Skin of body (tissue), 3 donors: ENCODE measurements around the gene SORD. TPM values are rescaled to one million over a fixed set of nuclear protein-coding genes. Genes with fewer than 3 reads are reported as not detected.

Source experiments
- DNase-seq: peaks from one replicate; lab custom pipeline; 2025; lab: John Stamatoyannopoulos, UW
- small RNA-seq: library from RNA; depleted of rRNA; stranded (forward); fragments of <200 nt; gene quantifications from one replicate; pipeline ENCODE3, GENCODE V24; 2014; ENCODE audit warnings: low replicate concordance
- total RNA-seq: library from RNA; depleted of rRNA; stranded (reverse); fragments of >200 nt; gene quantifications from one replicate; pipeline ENCODE4 v1.2.3, GENCODE V29; 2014

SORD gene
- total RNA-seq, 1 donor from 2014 or later: 9.0 TPM

GRCh38 chr15:45116482-45117307 is 93.7 kb downstream of the SORD start:
- DNase-seq: no peak

DNA sequence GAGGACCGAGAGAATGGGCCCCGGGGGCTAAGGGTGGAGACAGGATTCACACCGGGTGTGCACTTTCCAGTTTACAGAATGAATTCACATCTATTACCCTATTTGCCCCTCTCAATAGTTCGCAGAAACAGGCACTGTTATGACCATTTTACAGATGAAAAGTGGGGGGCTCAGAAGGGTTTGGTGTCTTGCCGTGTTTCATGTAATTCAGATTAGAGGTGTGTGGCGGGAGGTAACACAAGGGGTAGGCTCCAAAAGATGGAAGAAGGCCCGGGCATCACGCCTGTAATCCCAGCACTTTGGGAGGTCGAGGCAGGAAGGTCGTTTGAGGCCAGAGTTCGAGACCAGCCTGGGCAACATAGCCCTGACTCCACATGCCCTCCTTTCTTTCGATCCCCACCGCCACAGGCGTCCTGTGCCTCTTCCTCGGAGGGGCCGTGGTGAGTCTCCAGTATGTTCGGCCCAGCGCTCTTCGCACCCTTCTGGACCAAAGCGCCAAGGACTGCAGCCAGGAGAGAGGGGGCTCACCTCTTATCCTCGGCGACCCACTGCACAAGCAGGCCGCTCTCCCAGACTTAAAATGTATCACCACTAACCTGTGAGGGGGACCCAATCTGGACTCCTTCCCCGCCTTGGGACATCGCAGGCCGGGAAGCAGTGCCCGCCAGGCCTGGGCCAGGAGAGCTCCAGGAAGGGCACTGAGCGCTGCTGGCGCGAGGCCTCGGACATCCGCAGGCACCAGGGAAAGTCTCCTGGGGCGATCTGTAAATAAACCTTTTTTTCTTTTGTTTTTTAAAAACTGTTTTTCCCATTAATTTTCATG is 94.5 kb downstream of the SORD start:
- DNase-seq: no peak

DNA sequence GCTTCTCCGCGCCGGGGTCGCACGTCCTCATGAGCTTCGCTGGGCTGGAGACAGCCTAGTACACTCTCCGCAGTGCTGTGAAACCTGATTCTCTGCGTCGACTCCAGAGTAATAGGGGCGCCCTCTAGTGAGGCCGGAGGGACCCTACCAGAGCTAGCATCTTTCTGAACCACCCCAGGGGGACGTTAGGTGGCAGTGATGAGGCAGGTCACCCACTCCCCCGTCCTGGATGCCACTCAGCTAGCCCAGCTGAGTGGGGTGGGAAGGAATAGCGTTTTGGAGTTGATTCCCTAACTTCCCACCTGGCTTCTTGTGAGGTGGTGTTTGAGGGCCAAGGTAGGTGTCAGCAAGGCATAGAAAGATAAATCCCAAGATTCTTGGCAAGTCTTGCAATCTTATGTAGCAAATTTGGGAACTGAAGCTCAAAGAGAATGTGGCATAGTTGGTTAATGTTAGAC is 95.2 kb downstream of the SORD start:
- peak; percentile 81 for DNase-seq

DNA sequence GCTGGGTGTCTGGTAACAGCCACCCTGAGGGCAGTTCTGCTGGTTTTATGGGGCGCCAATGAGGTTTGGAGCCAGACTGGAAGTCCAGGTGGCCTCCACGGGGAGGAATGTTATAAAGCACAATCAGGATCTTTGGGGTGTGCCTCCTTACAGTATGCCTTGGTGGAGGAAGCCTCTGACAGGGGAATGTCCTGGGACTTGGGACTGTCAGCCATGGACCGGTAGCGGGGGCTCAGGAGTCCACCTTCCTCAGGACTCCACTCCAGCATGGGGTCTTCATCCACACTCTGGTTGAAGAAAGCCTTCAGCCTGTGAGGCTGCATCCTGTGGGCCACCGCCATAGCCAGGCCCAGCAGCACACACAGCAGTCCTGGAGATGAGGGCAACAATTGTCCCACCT is 96.0 kb downstream of the SORD start:
- DNase-seq: no peak

DNA sequence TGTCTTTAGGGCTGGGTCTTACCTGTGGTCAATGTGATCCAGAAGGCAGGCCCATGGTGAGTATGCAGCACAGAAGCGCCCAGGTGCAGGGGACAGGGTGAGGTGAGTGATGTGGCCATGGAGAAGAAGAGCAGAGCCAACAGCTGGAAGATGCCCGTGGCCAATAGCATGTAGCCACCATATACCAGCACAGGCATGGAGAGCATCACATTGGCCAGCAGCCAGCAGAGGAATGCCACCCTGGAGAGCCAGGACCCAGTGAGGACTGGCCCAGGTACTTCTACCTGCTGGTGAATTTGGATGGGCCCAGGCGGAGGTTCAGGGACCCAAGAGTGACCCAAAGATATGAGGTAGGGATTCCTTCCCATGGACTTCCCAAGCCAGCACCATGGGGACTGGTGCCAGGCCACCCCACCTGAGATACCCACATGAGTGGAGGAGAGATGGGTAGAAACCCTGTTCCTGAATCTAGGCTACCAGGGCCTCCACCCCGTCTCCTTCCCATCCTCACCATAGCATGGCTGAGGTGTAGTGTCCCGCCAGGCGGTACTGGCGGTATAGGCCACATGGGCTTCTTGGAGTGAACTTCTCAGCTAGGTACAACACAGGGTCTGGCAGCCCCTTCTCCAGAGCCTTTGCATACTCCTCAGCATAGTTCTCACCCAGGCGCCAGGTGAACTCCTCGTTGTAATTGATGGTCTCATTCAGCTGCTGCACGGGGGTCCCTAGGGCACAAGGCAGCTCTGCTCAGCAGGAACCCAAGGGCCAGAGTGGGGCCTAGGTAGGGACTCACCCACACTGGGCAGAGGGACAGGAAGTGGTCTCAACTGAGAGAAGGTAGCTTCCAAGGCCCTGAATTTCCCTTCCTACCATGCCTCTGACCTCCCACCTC is 97.3 kb downstream of the SORD start:
- DNase-seq: no peak

DNA sequence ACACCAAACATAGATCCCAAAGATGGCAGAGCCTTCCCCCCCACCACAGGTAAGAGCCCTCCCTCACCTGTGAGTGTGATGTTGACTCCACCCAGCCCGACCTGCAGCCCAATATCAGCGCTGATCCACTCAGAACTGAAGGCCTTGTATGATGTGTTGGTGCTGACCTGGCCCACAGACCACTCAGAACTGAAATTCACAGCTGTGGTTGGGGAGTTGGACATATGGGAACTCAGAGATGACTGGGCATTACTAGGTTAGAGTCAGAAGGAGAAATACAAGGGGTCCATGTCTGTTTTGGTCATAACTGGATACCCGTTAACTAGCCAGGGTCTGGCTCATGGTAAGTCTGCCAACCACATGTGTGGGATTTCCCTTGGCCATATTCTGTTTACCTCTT is 98.0 kb downstream of the SORD start:
- DNase-seq: no peak

DNA sequence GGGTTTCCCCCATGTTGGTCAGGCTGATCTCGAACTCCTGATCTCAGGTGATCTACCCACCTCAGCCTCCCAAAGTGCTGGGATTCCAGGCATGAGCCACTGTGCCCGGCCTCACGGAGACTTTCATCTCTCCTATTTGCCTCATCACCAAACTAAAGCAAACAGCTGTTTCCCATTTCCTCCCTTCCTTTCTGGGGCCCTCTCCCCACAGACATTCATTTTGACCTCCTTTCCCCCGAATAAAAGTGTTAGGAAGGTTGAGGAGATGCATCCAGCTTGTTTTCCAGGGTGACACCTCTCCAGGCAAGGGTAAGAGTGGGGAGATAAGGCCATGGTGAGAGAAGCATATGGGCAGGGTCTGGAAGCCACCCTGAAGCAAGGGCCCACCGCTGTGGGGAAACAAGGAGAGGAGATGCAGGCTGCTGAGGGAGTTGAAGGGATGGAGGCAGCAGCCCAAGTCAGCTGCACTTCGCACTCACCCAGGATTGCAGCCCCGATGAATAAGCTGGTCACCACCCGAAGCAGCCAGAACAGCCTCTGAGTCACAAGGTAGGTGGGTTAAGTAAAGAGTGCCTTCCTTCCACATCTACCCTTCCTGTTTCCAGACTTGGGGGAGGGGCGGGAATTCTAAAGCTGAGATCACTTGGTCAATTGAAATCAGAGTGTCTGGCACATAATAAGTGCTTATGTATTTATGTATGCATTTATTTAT is 98.9 kb downstream of the SORD start:
- DNase-seq: no peak

DNA sequence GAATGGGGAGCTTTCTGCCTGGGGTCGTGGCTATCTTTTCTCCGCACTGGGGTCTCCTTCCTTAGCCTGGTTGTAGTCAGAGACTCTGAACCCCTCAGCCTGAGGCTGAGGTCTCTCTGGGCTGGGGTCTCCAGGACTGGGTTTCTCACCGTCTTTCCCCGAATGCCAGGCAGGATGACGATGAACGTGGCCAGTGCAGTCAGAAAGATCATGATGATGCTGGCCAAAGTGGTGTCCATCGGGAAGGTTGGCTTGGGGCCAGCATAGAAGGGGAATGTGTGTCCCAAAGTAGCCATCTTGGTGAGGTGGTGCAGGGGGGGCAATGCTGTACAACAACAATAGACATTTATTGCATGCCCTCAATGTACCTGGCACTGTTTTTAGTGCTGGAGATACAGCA is 99.7 kb downstream of the SORD start:
- DNase-seq: no peak

DNA sequence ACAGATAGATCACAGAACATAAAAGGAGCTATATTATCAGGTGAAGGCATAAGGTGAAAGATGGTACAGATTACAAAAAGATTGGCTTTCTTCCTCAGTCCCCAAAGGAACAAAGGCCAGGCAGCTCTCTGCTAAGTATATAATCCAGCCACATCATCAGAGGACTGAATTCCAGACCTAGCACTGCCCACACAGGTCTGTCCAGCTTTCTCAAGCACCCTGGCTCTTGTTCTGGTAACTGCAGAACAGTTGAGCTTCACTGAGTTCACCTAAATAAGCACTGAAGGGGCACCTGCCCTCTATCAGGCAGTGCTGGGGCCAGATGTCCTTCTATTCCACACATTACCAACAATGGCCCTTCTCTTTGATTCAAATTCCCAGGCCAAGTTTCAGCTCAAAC is 100.4 kb downstream of the SORD start:
- DNase-seq: no peak

- no peak for DNase-seq
Measured at GRCh38 chr15:45126535-45127158, 103.7 kb downstream of the SORD start.

Small RNA genes within 50 kb of the gene (small RNA-seq; reads per million reads assigned to genes)
- gene RF00019 (not detected), gene RNU1-78P (not detected), gene RNU6-966P (not detected)

Other genes with a start within 250 kb of the SORD start
- not detected for gene TERB2, start 66.5 kb upstream of the SORD start, total RNA-seq
- 0.79 TPM for gene DUOX2, start 91.0 kb downstream of the SORD start, total RNA-seq
- gene DUOXA2, start 91.1 kb downstream of the SORD start, total RNA-seq: not detected
- gene DUOXA1, start 106.7 kb downstream of the SORD start, total RNA-seq: 14.4 TPM
- gene DUOX1, start 106.8 kb downstream of the SORD start, total RNA-seq: 12.6 TPM
- gene SHF, start 164.8 kb downstream of the SORD start, total RNA-seq: 12.3 TPM
- gene SLC28A2, start 229.0 kb downstream of the SORD start, total RNA-seq: not detected